Measurements from ENCODE around the gene CHN2.
"Not testable (repeated sequence)": the region's sequence is repeated elsewhere in the genome, so short reads cannot be mapped to it uniquely, and the experiment has no call there.

CHN2 gene

DNA sequence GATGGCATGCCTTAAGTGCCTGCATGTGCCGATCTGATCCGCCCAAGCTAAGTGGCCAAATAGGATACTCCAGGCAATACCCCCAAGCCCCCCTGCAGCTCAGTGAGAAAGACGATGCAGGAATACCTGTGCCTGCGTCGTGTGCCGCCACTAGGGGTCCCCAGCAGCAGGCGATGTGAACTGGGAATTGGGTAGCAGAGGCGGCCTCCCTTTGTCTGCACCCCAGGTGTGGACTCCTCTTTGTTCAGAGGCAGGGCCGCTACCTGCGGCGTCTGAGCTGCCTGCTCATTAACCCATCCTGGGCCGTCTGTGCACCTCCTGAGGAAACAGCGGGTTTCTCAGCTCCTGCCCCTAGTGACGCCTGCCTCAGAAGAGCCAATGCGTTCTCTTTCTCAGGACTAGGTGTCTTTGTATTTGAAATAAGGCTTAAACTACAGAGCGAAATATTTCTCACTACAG, 4.8 kb upstream of the CHN2 start:
- peak; percentile 16 to 29 for DNase-seq (ENCODE audit: low read depth in 2 of 2)

DNA sequence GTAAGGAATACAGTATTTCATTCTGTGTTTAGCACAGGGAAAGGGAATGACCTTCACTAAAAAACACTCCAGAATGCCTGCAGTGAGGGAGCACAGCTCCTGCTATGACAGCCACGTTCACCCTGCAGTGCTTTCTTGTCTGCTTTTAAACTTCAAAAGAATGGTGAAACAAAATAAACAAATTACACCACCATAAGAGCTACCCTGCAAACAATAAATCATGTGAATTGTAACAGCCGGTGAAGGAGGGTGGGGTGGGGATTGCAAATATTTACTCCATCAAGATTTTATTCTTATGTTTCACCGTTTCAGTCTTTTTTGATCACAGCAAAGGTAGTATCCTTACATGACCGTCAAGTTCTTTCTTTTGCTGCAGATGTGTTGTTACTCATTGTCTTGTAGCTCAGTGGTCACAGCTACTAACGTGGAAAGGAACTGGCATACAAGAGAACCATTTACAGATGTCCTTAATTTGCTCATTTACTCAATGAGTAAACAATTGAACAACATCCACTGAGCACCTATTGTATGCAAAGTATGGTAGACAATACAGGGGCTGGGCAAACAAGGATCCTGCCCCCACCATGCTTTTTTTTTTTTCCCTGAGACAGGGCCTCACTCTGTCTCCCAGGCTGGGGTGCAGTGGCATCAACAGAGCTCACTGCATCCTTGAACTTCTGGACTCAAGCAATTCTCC, 4.1 kb upstream of the CHN2 start:
- DNase-seq (ENCODE audit: low read depth in 2 of 2) = no peak

DNA sequence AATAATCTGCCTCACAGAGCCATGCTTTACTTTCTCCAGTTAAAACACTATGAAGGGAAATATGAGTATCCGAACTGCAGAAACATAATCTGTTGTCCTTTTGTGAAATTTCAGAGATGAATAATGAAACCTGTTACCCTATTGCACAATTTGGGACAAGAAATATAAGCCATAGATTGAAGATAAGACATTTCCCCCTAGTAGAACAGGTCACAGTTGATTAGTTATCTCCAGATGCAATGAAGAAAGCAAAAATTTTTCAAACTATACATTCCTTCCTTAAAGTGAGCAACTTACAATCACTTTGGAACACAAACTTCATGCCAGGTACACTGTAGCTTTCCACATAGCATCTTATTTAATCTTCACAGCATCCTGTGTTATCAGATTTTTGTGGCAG, 2.3 kb upstream of the CHN2 start:
- DNase-seq (ENCODE audit: low read depth in 2 of 2) = no peak

DNA sequence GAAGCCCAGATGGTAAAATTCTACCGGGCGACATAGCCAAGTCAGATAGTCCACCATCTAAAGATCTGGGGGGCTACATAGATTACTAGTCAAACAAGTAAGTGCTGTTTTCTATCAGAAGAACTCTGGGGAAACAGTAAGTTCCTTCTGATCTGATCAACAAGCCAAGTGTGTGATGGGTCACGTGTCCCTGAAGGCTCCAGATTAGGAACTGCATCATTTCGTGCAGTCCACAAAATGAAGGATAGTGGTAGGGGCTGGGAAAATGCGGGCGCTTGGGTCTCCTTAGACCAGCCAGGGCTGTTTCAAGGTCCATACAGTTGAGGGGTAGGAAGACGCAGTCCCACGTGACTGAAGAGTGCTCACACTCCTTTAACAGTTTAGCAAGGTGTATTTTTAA, 1.8 kb upstream of the CHN2 start:
- DNase-seq (ENCODE audit: low read depth in 2 of 2) = no peak

DNA sequence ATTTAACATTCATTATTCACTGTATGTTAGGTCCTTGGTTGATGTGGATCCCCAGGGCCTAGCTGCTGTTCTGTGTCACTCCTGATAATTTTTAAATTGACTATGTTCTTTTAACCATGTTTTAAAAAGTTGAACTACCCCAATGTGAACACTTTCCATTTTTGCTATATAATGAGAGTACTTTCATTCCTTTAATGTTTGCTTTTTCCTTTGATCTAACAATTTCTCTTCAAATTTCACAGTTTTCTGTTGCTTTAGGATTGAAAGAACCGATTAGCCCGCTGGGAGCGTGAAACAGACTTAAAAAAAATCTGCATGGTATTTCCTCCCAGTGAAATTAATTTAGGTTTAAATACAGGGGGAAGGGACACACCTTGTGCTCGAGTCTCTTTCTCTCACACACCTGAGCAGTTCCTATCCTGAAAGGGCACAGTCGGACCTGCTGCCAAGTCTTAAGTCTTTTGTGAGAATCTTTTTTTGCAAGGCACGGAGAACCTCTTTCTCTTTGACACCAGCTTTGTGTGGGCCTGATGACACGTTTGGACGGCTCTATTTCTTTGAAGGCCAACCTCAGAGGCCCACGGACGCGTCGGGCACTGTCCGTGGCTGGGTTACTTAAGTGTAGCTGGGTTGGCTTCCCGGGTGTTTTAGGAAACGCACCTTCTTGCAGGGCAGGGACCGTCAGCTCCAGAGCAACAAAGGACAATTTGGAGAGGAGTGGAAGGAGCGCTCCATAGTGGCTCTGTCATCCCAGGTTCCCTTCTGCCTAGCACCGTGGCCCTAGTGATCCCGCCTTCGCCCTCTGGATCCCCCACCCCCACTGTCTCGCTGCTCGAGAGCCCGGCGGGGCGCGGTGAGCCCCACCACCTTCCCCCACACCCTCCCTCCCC, 1.0 kb upstream of the CHN2 start:
- DNase-seq (ENCODE audit: low read depth in 2 of 2) = no peak

DNA sequence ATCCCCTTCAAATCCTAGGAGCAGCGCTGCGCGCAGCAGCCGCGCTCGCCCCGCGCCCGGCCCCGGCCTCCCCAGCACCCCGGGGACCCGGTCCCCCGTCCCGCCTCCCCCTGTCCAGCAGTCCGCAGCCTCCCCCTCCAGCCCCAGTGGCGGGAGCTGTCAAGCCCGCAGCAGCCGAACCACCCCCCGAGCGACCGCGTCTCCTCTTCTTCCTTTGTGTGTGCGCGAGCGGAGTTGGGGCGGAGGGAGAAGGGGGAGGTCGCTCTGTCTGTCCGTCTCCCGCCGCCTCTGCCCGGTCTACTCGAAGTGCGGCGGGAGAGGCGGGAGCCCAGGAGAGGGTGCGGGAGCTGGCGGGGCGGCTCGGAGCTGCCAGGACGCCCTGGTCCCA, 375 bp upstream of the CHN2 start:
- no peak for DNase-seq (ENCODE audit: low read depth in 2 of 2)

DNA sequence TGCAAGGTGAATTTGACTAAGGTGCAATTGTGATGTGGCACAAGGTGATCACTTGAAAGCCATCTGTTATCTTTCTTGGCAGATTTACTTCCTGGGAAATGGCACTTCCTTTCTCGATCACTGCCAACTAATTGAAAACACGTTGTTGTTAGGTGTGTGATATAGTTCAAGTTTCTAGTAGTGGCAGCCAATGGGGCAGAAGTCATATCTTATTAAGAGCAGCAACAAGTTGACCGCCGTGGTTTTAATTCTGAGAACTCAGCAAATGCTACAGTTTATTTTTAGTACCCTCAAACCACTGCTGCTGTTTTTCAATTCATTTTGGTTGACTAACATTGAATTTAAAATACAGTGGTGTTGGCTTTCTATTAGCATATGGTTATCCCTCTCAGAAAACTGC, 1.6 kb downstream of the CHN2 start:
- DNase-seq (ENCODE audit: low read depth in 2 of 2) = no peak

DNA sequence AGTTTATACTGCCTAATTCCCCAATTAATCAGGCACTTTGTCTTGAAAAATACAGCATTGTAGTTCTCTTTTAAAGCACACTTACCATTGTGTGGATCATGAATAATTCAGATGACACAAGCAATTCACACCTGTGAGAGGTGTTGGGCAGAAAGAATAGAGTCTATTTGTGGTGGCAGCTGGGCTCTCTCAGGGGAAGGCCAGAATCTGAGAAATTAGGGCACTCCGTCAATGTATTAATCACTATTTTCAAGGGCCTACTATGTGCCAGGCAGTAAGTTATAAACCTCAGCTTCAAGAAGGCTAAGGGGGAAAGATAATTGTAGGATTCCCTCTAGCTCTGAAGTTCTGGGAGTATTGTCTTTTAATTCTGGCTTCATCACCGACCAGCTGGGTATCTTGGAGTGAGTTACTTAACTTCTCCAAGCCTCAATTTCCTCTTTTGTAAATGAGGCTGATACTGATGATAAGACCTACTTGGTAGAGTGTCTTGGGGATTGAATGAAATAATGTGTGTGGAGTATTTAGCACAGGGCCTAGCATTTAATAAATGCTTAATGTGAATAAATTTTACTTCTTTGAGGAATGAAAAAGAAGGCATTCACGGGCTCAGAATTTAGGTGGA, 2.5 kb downstream of the CHN2 start:
- DNase-seq (ENCODE audit: low read depth in 2 of 2) = no peak

DNA sequence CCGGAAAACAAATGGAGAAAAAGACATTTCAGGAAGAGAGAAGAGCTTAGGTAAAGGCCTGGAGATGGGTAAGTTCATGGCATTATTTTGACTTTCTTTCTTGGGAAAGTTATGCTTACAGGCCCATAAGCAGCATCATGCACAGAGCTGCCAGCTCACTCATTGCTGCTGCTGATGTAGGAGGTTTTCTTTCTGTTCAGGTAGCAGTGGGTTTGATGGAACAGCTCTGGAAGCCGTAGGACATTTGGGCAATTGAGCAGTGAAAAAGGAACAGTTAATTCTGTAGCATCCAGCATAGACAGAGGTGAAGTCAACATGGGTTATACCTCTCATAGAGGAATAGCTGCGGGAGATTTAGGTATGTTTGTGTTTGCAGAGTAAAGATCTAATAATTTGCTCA, 3.3 kb downstream of the CHN2 start:
- no peak for DNase-seq (ENCODE audit: low read depth in 2 of 2)

DNA sequence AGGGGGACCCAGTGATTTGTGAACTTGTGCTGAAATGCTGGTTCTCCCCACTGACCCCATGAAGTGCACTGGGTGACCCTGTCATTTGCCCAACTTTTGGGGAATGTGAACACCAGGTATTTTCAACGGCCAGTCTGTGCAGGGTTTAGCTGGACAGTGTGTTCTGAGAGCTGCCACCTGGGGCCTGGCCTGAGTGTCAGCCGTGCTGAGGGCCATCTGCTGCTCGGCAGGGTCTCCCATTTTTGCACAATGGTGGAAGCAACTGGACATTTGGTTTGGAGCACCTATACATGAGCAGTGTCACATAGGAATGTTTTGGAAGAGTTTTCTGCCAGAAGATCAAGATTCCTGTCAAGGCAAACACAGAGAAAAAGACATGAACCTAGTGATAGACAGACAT, 5.2 kb downstream of the CHN2 start:
- DNase-seq (ENCODE audit: low read depth in 2 of 2) = no peak

DNA sequence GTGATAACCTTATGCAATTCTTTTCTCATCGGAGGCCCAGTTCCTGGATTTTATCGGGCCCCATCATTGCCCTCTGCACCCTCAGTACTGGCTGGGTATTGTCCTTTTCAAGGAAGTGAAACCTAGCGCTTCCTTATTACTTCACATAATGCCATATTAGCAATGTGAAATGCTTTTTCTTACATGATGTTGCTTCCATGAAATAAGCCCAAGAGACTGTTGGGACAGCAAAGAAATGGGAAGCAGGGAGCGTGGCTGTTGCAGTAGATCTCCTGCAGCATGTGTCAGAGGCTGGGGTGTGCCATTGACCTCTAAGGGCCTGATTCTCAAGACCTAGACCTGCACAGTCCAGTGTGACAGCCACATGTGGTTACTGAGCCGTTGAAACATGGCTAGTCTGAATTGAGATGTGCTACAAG, 8.1 kb downstream of the CHN2 start:
- no peak for DNase-seq (ENCODE audit: low read depth in 2 of 2)

DNA sequence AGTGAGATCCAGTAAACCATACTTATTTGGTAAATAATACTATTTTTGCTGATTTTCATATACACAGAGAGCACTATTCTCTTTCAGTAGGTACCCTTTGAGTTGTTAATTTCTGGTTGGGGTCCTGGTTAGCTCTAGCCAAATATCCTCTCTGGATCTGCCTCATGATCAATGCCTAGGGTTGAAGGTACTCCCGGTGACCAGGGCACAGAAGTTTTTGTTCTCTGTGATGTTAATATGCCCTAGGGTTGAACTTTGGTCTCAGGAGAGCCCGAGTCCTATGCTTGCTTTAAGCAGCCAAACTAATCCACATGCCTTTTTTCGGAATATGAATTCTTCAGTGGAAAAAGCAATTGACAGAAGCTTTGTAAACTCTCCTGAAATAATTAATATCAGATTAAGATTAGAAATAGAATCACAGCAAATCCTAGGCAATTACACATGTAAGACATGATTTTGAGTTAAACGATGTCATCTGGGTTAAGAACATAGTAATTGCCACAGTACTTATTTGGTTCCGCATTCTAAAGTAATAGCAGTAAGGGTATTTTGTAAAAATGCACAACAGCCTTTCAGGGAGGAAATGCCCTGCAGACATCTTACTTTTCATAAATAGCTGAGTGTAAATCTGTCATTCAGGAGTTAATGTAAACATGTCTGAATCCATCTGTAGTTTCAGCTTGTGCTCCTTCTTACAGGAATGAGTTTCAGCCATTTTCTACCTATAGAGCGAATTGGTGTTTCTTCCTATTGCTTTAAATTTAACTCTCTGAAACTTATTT, 10.1 kb downstream of the CHN2 start:
- DNase-seq (ENCODE audit: low read depth in 2 of 2) = no peak

DNA sequence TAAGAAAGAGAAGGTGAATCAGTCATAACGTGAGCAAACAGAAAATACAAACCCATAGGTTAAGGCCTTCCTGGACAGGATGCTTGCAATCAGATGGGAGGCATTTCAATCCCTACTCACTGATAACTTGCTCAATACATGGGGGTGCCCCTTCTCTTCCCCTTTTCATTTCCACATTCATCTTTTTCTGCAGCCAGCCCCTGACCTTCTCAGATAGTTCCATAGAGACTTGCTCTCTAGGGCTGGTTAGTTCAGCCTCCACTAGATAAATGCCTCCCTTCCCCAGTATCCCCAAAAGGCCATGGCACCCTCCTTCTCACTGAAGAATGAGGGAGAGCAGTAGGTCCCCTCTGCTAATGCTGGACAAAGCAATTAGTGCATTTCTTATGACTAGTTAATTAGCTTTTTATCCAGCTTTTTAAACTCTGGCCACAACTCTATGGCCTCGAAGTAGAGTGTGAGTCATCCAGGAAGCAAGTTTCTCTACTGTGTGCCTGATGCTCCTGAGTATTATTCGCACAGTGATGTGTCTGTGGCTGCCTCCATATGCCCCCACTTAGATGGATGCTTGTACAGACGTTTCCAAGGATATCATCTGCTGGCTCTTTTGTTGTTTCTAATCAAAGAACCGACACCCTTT, 12.7 kb downstream of the CHN2 start:
- no peak for DNase-seq (ENCODE audit: low read depth in 2 of 2)

DNA sequence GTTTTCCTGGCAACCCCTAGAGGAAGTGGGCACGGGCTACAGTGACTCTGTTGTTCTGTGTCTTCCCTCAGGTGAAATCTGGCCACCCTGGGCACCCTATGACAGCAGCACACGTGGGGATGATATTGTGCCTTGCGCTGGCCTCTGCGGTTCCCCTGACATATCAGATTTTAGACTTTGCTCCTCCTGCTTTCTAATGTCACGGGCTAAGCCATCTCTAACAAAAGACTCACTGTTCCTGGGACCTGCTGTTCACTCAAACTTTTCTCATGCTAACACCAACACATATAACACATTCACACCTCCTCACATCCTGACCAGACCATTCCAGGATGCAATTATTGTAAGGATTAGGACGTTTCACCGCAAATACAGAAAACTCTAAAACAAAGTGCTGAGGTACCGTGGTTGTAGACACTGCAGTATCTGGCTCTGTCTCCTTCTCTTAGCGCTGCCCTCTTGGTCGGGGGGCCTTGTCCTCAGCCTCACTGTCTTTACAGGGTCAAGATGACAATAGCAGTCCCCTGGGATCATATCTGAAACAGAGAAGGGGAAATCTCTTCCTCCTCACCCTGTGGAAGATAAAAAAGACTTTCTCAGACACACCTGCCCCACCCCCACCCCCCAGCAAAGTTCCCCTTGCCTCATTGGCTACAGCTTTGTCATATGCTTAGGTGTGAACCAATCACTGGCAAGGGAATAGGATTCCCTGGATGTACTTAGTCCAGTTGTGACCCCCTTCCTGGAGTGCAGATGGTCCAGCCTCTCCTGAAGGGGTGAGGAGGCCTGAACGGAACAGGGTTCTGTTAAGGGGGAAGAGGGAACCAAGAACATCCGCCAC, 14.1 kb downstream of the CHN2 start:
- DNase-seq (ENCODE audit: low read depth in 2 of 2) = no peak

DNA sequence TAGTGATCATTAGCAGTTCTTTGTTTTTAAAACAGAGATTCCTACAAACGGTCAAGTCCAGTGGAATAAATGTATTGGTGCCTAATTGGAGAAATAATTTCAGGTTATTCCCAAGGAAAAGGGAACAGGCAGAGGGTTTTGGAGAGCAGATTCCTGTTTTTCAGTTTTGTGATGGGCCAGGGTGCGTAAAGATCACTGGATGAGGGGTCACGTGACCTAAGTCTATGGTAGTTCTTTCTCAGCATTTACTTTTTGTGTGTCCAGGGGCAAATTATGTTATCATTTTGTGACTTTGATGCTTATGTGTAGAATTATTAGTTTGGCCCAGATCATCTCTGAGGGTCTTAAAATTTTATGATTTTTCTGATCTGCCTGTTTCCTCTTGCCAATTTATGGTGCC, 15.2 kb downstream of the CHN2 start:
- DNase-seq (ENCODE audit: low read depth in 2 of 2) = no peak

DNA sequence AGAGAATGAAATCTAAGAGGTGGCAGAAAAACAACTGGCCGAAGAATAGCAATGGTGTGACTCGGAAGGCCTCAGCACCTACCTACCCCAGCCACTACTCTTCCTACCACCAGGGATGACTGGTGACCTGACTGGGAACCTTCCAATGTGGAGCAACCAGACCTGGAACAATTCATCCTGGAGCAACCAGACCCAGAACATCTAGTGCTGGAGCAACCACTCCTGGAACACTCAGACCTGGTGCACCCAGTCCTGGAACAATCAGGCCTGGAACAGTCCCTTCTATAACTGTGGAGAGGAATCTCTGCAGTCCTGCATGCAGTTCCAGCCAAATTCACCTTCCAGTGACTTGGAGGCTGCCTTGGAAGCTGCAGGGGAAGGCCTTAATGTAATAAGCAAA, 18.2 kb downstream of the CHN2 start:
- DNase-seq (ENCODE audit: low read depth in 2 of 2) = not testable (repeated sequence)

DNA sequence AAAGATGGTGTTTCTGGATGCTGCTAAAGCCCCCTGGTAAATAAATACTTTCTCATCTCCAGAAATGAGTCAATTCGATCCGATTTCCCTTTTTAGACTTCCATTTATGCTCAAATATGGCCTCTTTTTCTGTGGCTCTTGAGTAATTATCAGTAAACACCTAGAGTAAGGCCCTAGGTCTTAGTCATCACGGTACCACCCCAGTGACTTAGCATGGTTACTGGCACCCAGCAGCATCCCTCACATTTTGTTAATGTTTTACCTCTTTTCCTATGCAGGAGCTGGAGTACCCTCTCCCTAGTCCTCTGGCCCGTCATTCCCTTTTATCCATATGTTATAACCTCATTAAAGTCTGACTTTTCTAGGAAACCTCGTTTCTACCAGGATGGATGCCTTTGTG, 19.5 kb downstream of the CHN2 start:
- no peak for DNase-seq (ENCODE audit: low read depth in 2 of 2)

DNA sequence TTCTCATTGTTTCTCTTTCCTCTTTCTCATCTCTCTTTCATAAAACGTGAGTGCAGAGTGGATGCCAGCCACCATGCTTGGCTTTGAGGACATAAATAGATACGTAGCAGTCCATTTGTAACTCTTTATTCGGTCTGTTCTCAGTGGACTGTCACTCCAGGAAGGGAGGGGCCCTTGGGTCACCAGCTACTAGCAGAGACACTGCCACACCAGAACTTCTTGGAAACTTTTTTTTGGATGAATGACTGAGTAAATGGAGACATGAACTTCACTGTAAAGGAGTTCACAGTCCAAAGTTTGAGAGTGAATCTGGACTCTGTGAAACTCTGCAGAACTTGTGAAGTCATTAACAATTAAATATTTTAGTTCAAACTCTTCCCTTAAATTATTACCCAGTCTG, 20.2 kb downstream of the CHN2 start:
- DNase-seq (ENCODE audit: low read depth in 2 of 2) = no peak

DNA sequence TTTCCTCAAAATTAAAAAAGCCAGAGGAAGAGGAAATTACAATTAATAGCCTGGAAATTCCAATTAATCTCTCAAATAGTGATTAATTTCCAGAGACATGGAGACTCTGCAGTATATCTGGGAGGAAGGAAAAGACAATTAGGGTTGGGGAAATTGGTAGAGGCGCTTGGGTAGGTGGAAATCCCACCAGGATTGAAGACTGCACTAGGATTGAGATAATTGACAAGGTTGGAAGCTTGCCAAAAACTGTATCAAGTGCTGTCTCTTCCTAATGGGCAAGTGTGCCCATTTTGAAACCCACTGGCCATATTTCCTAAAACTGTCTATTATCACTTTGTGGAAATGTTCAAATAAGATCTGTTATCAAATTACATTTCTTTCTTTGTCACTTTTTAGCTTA, 21.6 kb downstream of the CHN2 start:
- no peak for DNase-seq (ENCODE audit: low read depth in 2 of 2)

DNA sequence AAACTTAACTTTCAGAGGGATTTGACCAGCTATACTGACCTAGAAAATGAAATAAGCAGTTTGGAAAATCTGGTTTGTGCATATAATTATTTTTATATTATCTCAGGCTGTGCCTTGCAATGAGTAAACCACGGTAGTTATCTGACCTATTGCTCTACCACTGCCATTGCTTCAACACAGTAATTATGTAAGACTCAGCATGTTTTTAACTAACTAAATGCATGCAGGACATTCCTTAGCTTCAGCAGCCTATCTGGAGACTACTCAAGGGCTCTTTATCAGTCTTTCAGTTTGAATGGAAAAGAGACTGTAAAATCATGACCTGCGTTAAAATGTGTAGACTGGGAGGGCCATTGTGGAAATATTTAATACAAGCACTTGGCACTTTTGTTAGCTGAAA, 22.5 kb downstream of the CHN2 start:
- DNase-seq (ENCODE audit: low read depth in 2 of 2) = no peak

DNA sequence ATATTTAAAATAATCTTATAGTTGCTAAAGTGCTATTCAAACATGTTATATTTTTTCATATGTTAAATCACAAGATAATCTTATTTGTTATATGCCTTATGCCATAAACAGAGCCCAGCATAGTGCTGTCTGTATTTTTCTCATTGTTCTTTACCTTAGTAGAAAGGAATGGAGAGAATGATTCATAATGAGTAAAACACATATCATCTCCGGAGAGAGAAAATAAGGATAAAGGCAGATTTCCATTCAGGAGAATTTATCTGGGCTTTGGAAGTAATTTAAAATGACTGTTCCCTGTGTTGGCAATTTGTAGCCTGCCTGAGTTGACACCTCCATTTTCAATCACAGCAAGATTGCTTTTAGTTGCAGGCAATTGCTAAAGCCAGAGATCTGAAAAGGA, 30.2 kb downstream of the CHN2 start:
- no peak for DNase-seq (ENCODE audit: low read depth in 2 of 2)
